Calu3 (cell line): ENCODE data around the gene FAM149B1. TPM values are rescaled to one million over a fixed set of nuclear protein-coding genes. Genes with fewer than 3 reads are reported as not detected.

Experiments
- BruUV-seq: library from RNA; stranded (reverse); fragments of 400-500 nt; replicated peaks from 2 replicates; lab custom pipeline; 2021; lab: Mats Ljungman, UMichigan
- CTCF ChIA-PET: fragments of 300-600 bp; sonication (Branson Sonifier 250); formaldehyde crosslinking; loops from one replicate; lab custom pipeline; 2022; ENCODE audit warnings: antibody characterized with exemption; lab: Charles Lee
- DNase-seq: peaks from one replicate; pipeline ENCODE4 v3.0.0; 2022
- H3K27ac Mint-ChIP-seq: one replicate; pipeline ENCODE4 v1.8.0; 2022; ENCODE audit warnings: mixed read lengths; ENCODE audit not compliant: unreplicated experiment
- H3K27me3 Mint-ChIP-seq: one replicate; pipeline ENCODE4 v1.8.0; 2022; ENCODE audit warnings: mixed read lengths; ENCODE audit not compliant: unreplicated experiment
- H3K36me3 Mint-ChIP-seq: one replicate; pipeline ENCODE4 v1.8.0; 2022; ENCODE audit warnings: mild to moderate bottlenecking, moderate library complexity, mixed read lengths; ENCODE audit not compliant: insufficient read depth, unreplicated experiment
- H3K4me1 Mint-ChIP-seq: one replicate; pipeline ENCODE4 v1.8.0; 2022; ENCODE audit warnings: mild to moderate bottlenecking, low read depth, mixed read lengths; ENCODE audit not compliant: unreplicated experiment
- H3K4me3 Mint-ChIP-seq: one replicate; pipeline ENCODE4 v1.8.0; 2022; ENCODE audit warnings: mild to moderate bottlenecking, low read depth, moderate library complexity, mixed read lengths; ENCODE audit not compliant: unreplicated experiment
- H3K9me3 Mint-ChIP-seq: one replicate; pipeline ENCODE4 v1.8.0; 2022; ENCODE audit warnings: low read depth, mixed read lengths; ENCODE audit not compliant: unreplicated experiment
- intact Hi-C: fragments of 100-400 bp; cut with micrococcal nuclease; formaldehyde crosslinking; loops from one replicate; pipeline ENCODE4 v1.10.0; 2022; ENCODE audit not compliant: unreplicated experiment
- total RNA-seq: library from RNA; stranded (reverse); gene quantifications from 2 replicates; pipeline ENCODE4 v1.2.3, GENCODE V29; 2022
- TF ChIP-seq, protein P1 (sequence below): fragments of 200-600 bp; IDR thresholded peaks from one replicate; pipeline ENCODE4 v1.8.0; 2022; ENCODE audit warnings: antibody characterized with exemption; ENCODE audit not compliant: unreplicated experiment

Gene FAM149B1
- total RNA-seq, 1 experiment from 2014 or later = 31.5 TPM

DNA sequence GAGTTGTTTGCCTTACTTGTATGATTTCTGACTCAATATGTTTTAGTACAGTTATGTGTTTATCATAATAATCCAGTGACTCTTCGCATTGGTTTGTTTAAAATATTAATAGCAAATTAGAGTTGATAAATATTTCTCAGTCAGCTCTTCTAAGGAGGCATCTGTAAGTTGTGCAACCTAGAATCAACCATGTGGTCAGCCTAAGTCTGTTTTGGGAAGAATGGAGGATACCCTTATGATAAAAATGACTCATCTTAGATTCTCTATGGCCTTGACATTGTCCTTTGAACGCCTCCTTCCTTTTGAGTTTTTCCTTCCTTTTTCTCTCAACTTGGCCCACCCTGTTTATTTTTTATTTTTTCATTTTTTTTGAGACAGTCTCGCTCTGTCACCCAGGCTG lies 60.3 kb downstream of the FAM149B1 start:
- peaks cover 22% of the 10 kb centered on the region for H3K36me3 Mint-ChIP-seq
- TF ChIP-seq, protein P1, sequence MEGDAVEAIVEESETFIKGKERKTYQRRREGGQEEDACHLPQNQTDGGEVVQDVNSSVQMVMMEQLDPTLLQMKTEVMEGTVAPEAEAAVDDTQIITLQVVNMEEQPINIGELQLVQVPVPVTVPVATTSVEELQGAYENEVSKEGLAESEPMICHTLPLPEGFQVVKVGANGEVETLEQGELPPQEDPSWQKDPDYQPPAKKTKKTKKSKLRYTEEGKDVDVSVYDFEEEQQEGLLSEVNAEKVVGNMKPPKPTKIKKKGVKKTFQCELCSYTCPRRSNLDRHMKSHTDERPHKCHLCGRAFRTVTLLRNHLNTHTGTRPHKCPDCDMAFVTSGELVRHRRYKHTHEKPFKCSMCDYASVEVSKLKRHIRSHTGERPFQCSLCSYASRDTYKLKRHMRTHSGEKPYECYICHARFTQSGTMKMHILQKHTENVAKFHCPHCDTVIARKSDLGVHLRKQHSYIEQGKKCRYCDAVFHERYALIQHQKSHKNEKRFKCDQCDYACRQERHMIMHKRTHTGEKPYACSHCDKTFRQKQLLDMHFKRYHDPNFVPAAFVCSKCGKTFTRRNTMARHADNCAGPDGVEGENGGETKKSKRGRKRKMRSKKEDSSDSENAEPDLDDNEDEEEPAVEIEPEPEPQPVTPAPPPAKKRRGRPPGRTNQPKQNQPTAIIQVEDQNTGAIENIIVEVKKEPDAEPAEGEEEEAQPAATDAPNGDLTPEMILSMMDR = no peak
- H3K4me3 Mint-ChIP-seq = no peak overlapping the region
- H3K27ac Mint-ChIP-seq = no peak overlapping the region
- intact Hi-C loops = no loop called here
- CTCF ChIA-PET = no interaction called here
- no peaks in the 10 kb centered on the region for H3K27me3 Mint-ChIP-seq
- H3K9me3 Mint-ChIP-seq = no peaks in the 10 kb centered on the region
- no peaks in the 10 kb centered on the region for H3K4me1 Mint-ChIP-seq
- BruUV-seq = no TSS peak
- no peak for DNase-seq

DNA sequence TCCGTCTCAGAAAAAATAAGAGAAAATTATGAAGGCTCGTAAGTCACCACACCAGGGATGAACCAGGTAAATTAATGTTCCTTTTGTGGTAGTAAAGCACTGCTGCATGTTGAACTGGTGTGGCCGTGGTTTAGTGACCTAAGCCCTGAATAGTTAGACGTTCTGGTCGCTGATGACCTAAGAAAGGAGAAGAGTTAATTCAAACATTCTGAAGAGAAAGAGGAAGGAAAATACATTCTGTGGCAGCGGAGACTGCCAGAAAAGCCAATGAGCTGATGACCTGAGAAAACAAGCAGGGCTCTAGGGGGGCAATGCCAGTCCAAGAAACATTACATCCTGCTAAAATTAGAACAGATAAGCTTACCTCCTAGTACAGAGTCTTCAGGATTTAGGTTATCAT lies 61.6 kb downstream of the FAM149B1 start:
- TF ChIP-seq, protein P1 = no peak
- Mint-ChIP-seq H3K27me3 (no peaks in the 10 kb centered on the region), H3K27ac (peak overlapping the region; percentile 46), H3K36me3 (peaks cover 31% of the 10 kb centered on the region), H3K4me1 (no peaks in the 10 kb centered on the region), H3K4me3 (no peak overlapping the region), H3K9me3 (no peaks in the 10 kb centered on the region)
- no TSS peak for BruUV-seq
- intact Hi-C loops = no loop called here
- CTCF ChIA-PET = no interaction called here
- no peak for DNase-seq

DNA sequence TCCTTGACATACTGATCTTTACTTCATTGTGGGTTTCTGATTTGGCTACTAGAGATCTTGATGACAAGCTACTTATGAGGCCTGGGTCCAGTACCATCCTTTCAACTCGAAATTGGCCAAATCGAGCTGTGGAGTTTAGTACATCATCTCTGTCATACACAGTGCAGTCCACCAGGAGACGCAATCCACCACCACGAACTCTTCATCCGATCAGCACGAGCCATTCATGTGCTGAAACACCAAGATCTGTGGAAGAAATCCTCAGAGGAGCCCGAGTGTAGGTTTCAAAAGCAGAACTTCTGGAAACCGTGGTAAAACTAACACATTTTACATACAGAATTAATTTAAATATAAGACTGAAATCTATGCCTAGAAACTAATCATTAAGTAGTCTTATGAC lies 65.0 kb downstream of the FAM149B1 start:
- H3K36me3 Mint-ChIP-seq = peaks cover 52% of the 10 kb centered on the region
- H3K9me3 Mint-ChIP-seq = no peaks in the 10 kb centered on the region
- TF ChIP-seq, protein P1 = no peak
- H3K27me3 Mint-ChIP-seq = no peaks in the 10 kb centered on the region
- DNase-seq = no peak
- H3K4me3 Mint-ChIP-seq = no peak overlapping the region
- CTCF ChIA-PET = no interaction called here
- no TSS peak for BruUV-seq
- no peak overlapping the region for H3K27ac Mint-ChIP-seq
- H3K4me1 Mint-ChIP-seq = no peaks in the 10 kb centered on the region
- intact Hi-C loops = no loop called here

DNA sequence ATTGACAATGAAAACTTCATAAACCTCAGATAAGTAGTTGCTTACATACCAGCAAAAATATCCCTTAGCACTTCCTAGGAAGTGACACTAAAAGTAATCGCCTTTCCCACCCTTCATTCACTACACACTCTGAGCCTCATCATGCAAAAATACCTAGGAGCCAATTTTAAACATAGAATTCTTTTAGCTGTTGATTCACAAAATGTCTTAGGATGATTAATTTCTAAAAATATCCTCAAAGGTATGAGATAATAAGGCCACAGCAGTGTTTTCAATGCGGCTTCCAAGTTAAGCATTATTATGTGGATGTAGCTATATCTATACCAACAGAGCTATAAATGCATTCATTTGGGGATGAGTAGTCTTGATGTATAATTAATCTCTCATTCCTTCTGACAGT lies 66.0 kb downstream of the FAM149B1 start:
- Mint-ChIP-seq H3K4me3 (no peak overlapping the region), H3K27ac (no peak overlapping the region), H3K4me1 (no peaks in the 10 kb centered on the region), H3K27me3 (no peaks in the 10 kb centered on the region), H3K36me3 (peaks cover 45% of the 10 kb centered on the region), H3K9me3 (no peaks in the 10 kb centered on the region)
- no TSS peak for BruUV-seq
- intact Hi-C loops = no loop called here
- no peak for DNase-seq
- CTCF ChIA-PET = interaction anchor here (1.0 kb wide), 1 partner anchor 14 kb away, joined by 3 read pairs; no protein-coding TSS in a partner anchor
- TF ChIP-seq, protein P1 = no peak
